Gastrocnemius medialis (tissue), 4 donors: Measurements from ENCODE around the gene CD82. TPM values are rescaled to one million over a fixed set of nuclear protein-coding genes. Genes with fewer than 3 reads are reported as not detected.

Source experiments
- ATAC-seq, 2 donors: fragments of 150-250 bp; one replicate each; pipeline ENCODE4 v1.9.1; 2016
- DNase-seq, 2 donors: peaks; one replicate each; pipeline ENCODE4 v3.0.0-alpha.2; 2019
- H3K27ac ChIP-seq, 4 donors: fragments of 200-600 bp; sonication (generic); 1 replicate in 1 of 4; 2 replicates in 3 of 4; pipeline ENCODE4 v1.5.1; 2016 to 2018; ENCODE audit warnings: mild to moderate bottlenecking in 2 of 4, moderate library complexity in 1 of 4
- H3K27me3 ChIP-seq, 3 donors: fragments of 200-600 bp; sonication (generic) in 2 of 3; 1 replicate in 1 of 3; 2 replicates in 2 of 3; pipeline versions ENCODE4 v1.5.1 to v1.6.0; 2016 to 2019; ENCODE audit warnings: mild to moderate bottlenecking in 1 of 3, moderate library complexity in 1 of 3
- H3K36me3 ChIP-seq, 2 donors: fragments of 200-600 bp; sonication (generic) in 1 of 2; one replicate each; pipeline ENCODE4 v1.5.1; 2017 to 2018
- H3K4me1 ChIP-seq, 2 donors: fragments of 200-600 bp; sonication (generic) in 1 of 2; one replicate each; pipeline ENCODE4 v1.5.1; 2016 to 2017; ENCODE audit warnings: mild to moderate bottlenecking in 2 of 2
- H3K4me3 ChIP-seq, 4 donors: fragments of 200-600 bp; sonication (generic) in 3 of 4; 1 replicate in 1 of 4; 2 replicates in 3 of 4; pipeline ENCODE4 v1.5.1; 2016 to 2019; ENCODE audit warnings: mild to moderate bottlenecking in 2 of 4
- H3K9me3 ChIP-seq, 3 donors: fragments of 200-600 bp; sonication (generic) in 2 of 3; 1 replicate in 1 of 3; 2 replicates in 2 of 3; pipeline ENCODE4 v1.5.1; 2016 to 2019
- CTCF ChIP-seq, 5 experiments: fragments of 450-650 bp in 3 of 5; fragments of 200-600 bp in 2 of 5; sonication (generic) in 2 of 5; IDR thresholded peaks in 4 of 5; conservative IDR thresholded peaks in 1 of 5; 1 replicate in 4 of 5; 2 replicates in 1 of 5; pipeline ENCODE4 v1.5.1; 2016 to 2019; ENCODE audit warnings: antibody characterized with exemption in 5 of 5, mild to moderate bottlenecking in 3 of 5, moderate library complexity in 3 of 5
- POLR2A ChIP-seq, 2 donors: fragments of 450-650 bp; IDR thresholded peaks; one replicate each; pipeline ENCODE4 v1.6.1; 2017; ENCODE audit warnings: antibody characterized with exemption in 2 of 2, mild to moderate bottlenecking in 2 of 2, moderate library complexity in 2 of 2
- in situ Hi-C, 4 donors: fragments of 200-750 bp; cut with MboI; loops; one replicate each; pipeline versions ENCODE4 v1.15.0 to v1.8.0; 2017; ENCODE audit warnings: low sequenced_read_pairs in 4 of 4
- intact Hi-C: fragments of 100-400 bp; cut with DNase I; formaldehyde crosslinking; loops from one replicate; pipeline ENCODE4 v1.15.1; 2023; ENCODE audit warnings: low total_unique reads
- total RNA-seq, 4 donors: library from RNA; depleted of rRNA; stranded (reverse); fragments of >200 nt; gene quantifications; one replicate each; pipeline versions ENCODE4 v1.1.0 to v1.2.3, GENCODE V29; 2016

The CD82 gene
- total RNA-seq, 4 donors from 2014 or later = 4.5 to 17.5 (median 13.5) TPM

GRCh38 chr11:44561275-44561805 is 4.1 kb upstream of the CD82 start:
- Histone ChIP-seq H3K4me1 (peaks cover 19 to 20% of the 10 kb centered on the region in 2 donors), H3K36me3 (no peaks in the 10 kb centered on the region), H3K27ac (no peak overlapping the region), H3K9me3 (no peaks in the 10 kb centered on the region), H3K4me3 (no peak overlapping the region), H3K27me3 (no peaks in the 10 kb centered on the region)
- ATAC-seq (no peak), DNase-seq (no peak)
- in situ Hi-C loops (loop anchor here in 1 of 4 donors (5.0 kb wide), 1 partner anchor 51 kb away; no protein-coding TSS in a partner anchor), intact Hi-C loops (loop anchor here (5.0 kb wide), 2 partner anchors 586 to 1281 kb away; partner anchors contain the start of gene PRDM11)
- TF ChIP-seq POLR2A (IDR thresholded peaks at IDR 0.05) (no peak), CTCF (IDR thresholded peaks at IDR 0.05 in 4 of 5, conservative IDR thresholded peaks at IDR 0.05 in 1 of 5) (no peak)

GRCh38 chr11:44561964-44562734 is 3.3 kb upstream of the CD82 start:
- no peak overlapping the region for H3K27ac ChIP-seq
- no peak for ATAC-seq
- no peaks in the 10 kb centered on the region for H3K27me3 ChIP-seq
- no peak for TF ChIP-seq POLR2A (IDR thresholded peaks at IDR 0.05)
- no peak for TF ChIP-seq CTCF (IDR thresholded peaks at IDR 0.05 in 4 of 5, conservative IDR thresholded peaks at IDR 0.05 in 1 of 5)
- intact Hi-C loops (loop anchor here (5.0 kb wide), 2 partner anchors 585 to 1280 kb away; partner anchors contain the start of gene PRDM11), in situ Hi-C loops (loop anchor here in 1 of 4 donors (5.0 kb wide), 1 partner anchor 50 kb away; no protein-coding TSS in a partner anchor)
- DNase-seq = no peak
- H3K36me3 ChIP-seq = no peaks in the 10 kb centered on the region
- H3K4me3 ChIP-seq = no peak overlapping the region
- H3K9me3 ChIP-seq = no peaks in the 10 kb centered on the region
- peaks cover 15 to 23% of the 10 kb centered on the region in 2 donors for H3K4me1 ChIP-seq

- Histone ChIP-seq H3K27me3 (no peaks in the 10 kb centered on the region), H3K4me3 (no peak overlapping the region), H3K27ac (peak overlapping the region in 1 of 4 donors; percentile 1), H3K4me1 (peaks cover 14 to 24% of the 10 kb centered on the region in 2 donors), H3K36me3 (no peaks in the 10 kb centered on the region), H3K9me3 (no peaks in the 10 kb centered on the region)
- no peak for DNase-seq
- in situ Hi-C loops (loop anchor here in 1 of 4 donors (5.0 kb wide), 1 partner anchor 49 kb away; no protein-coding TSS in a partner anchor), intact Hi-C loops (loop anchor here (5.0 kb wide), 2 partner anchors 584 to 1279 kb away; partner anchors contain the start of gene PRDM11)
- no peak for TF ChIP-seq POLR2A (IDR thresholded peaks at IDR 0.05)
- ATAC-seq = no peak
Observed at GRCh38 chr11:44562845-44563460, 2.5 kb upstream of the CD82 start.

GRCh38 chr11:44563711-44564110 is 1.8 kb upstream of the CD82 start:
- TF ChIP-seq CTCF (IDR thresholded peaks at IDR 0.05 in 4 of 5, conservative IDR thresholded peaks at IDR 0.05 in 1 of 5) = no peak
- TF ChIP-seq POLR2A (IDR thresholded peaks at IDR 0.05) = no peak
- H3K36me3 ChIP-seq = no peaks in the 10 kb centered on the region
- in situ Hi-C loops (loop anchor here in 1 of 4 donors (5.0 kb wide), 1 partner anchor 49 kb away; no protein-coding TSS in a partner anchor), intact Hi-C loops (loop anchor here (5.0 kb wide), 2 partner anchors 584 to 1279 kb away; partner anchors contain the start of gene PRDM11)
- ATAC-seq = no peak
- H3K4me3 ChIP-seq = no peak overlapping the region
- no peak for DNase-seq
- peaks cover 17 to 24% of the 10 kb centered on the region in 2 donors for H3K4me1 ChIP-seq
- H3K27ac ChIP-seq = peak overlapping the region; percentile 98 to 99 (median 98)
- H3K9me3 ChIP-seq = no peaks in the 10 kb centered on the region
- no peaks in the 10 kb centered on the region for H3K27me3 ChIP-seq
